HepG2 (cell line): ENCODE results near the gene LAMC1. TPM values are rescaled to one million over a fixed set of nuclear protein-coding genes. Genes with fewer than 3 reads are reported as not detected.

Experiments
- ATAC-seq: fragments of 200-7000 bp; cut with Tn5 transposase; 3 replicates; pipeline ENCODE4 v1.9.1; 2020; ENCODE audit warnings: mild to moderate bottlenecking, moderate library complexity
- BruUV-seq: library from RNA; stranded (reverse); fragments of 400-500 nt; replicated peaks from 2 replicates; lab custom pipeline; 2021; lab: Mats Ljungman, UMichigan
- CTCF ChIA-PET: fragments of 300-600 bp; formaldehyde crosslinking; extraction: SDS; loops from one replicate; lab custom pipeline; 2021; ENCODE audit warnings: low total read pairs, inconsistent platforms, low intra/inter-chr PET ratio; lab: Yijun Ruan, JAX
- POLR2A ChIA-PET: fragments of 350-600 bp; sonication (Branson Sonifier 250); formaldehyde crosslinking; loops from one replicate; lab custom pipeline; 2020; ENCODE audit warnings: antibody characterized with exemption, inconsistent platforms; lab: Yijun Ruan, JAX
- DNase-seq: peaks from one replicate; pipeline ENCODE4 v3.0.0-alpha.2; 2015; ENCODE audit warnings: low spot score
- FAIRE-seq: peaks from 3 replicates; lab custom pipeline; 2011; peaks lifted over from hg19 to GRCh38; lab: Jason Lieb, UNC
- H2AFZ ChIP-seq: one replicate; pipeline ENCODE4 v1.6.1; 2011; ENCODE audit warnings: low read length, inconsistent platforms
- H3K27ac ChIP-seq: fragments of 300-600 bp; 3 replicates; pipeline ENCODE4 v1.8.0; 2011; ENCODE audit warnings: mixed run types, mild to moderate bottlenecking, mixed read lengths, low read length, inconsistent platforms; ENCODE audit not compliant: insufficient read depth; ENCODE audit errors: extremely low read length
- H3K27me3 ChIP-seq, 2 experiments: fragments of 200-600 bp in 1 of 2; 2 replicates in 1 of 2; 3 replicates in 1 of 2; pipeline versions ENCODE4 v1.6.0 to v1.8.0; 2011; ENCODE audit warnings: low read length in 2 of 2, mild to moderate bottlenecking in 2 of 2, moderate library complexity in 2 of 2, inconsistent platforms in 1 of 2; ENCODE audit not compliant: insufficient read depth in 2 of 2, control insufficient read depth in 1 of 2
- H3K36me3 ChIP-seq, 2 experiments: fragments of 200-600 bp in 1 of 2; replicated peaks in 1 of 2; 2 replicates in 1 of 2; 3 replicates in 1 of 2; pipeline versions ENCODE4 v1.5.1 to v1.8.0; 2011; ENCODE audit warnings: low read length in 2 of 2, inconsistent platforms in 1 of 2; ENCODE audit not compliant: insufficient read depth in 2 of 2, control insufficient read depth in 1 of 2
- H3K4me1 ChIP-seq: 2 replicates; pipeline ENCODE4 v1.5.1; 2012; ENCODE audit warnings: low read length, inconsistent platforms; ENCODE audit not compliant: insufficient read depth
- H3K4me2 ChIP-seq: 2 replicates; pipeline ENCODE4 v1.6.0; 2011; ENCODE audit warnings: low read depth, low read length, inconsistent platforms
- H3K4me3 ChIP-seq, 3 experiments: fragments of 200-600 bp in 1 of 3; sonication (generic), shearing (Covaris generic) in 1 of 3; replicated peaks in 1 of 3; 2 replicates each; pipeline ENCODE4 v1.5.1; 2011 to 2016; ENCODE audit warnings: low read length in 3 of 3, inconsistent platforms in 2 of 3, low read depth in 2 of 3, mild to moderate bottlenecking in 2 of 3, control low read depth in 1 of 3, mixed read lengths in 1 of 3; ENCODE audit not compliant: insufficient read depth in 1 of 3
- H3K79me2 ChIP-seq: one replicate; pipeline ENCODE4 v1.6.1; 2011; ENCODE audit warnings: low read length, inconsistent platforms; ENCODE audit not compliant: insufficient read depth
- H3K9ac ChIP-seq: 2 replicates; pipeline ENCODE4 v1.6.0; 2011; ENCODE audit warnings: mild to moderate bottlenecking, low read depth, low read length, inconsistent platforms; ENCODE audit not compliant: insufficient read depth
- H3K9me3 ChIP-seq: 2 replicates; pipeline ENCODE4 v1.5.1; 2012; ENCODE audit warnings: mild to moderate bottlenecking, low read length
- H4K20me1 ChIP-seq: 2 replicates; pipeline ENCODE4 v1.6.0; 2011; ENCODE audit warnings: inconsistent platforms, mild to moderate bottlenecking, low read length, moderate library complexity; ENCODE audit not compliant: insufficient read depth
- KAT2B ChIP-seq: fragments of 150-350 bp; IDR thresholded peaks from 2 replicates; pipeline ENCODE4 v1.6.1; 2014; ENCODE audit warnings: low read depth, low read length, borderline replicate concordance
- LCORL ChIP-seq, 2 experiments: fragments of 450-650 bp in 1 of 2; sonication (generic) in 1 of 2; formaldehyde crosslinking in 1 of 2; IDR thresholded peaks; 2 replicates each; pipeline versions ENCODE4 v1.5.0 to v1.6.1; 2017 to 2020; ENCODE audit warnings: antibody characterized with exemption in 1 of 2, missing genetic modification reagents in 1 of 2
- TBX2 ChIP-seq: sonication (generic); formaldehyde crosslinking; IDR thresholded peaks from 2 replicates; pipeline ENCODE4 v1.5.0; 2020; ENCODE audit warnings: missing genetic modification reagents, mild to moderate bottlenecking, borderline replicate concordance
- ZNF160 ChIP-seq: sonication (generic); formaldehyde crosslinking; IDR thresholded peaks from 2 replicates; pipeline ENCODE4 v1.8.0; 2022; ENCODE audit warnings: mild to moderate bottlenecking, inconsistent platforms, missing genetic modification reagents
- ZNF510 ChIP-seq: sonication (generic); formaldehyde crosslinking; IDR thresholded peaks from 2 replicates; pipeline ENCODE4 v1.4.0; 2020; ENCODE audit warnings: low read depth, mild to moderate bottlenecking, missing genetic modification reagents
- WGBS: methylation state at CpG from one replicate; pipeline ENCODE4 v1.1.6; 2017; ENCODE audit warnings: low lambda C conversion rate; 5-methylcytosine and 5-hydroxymethylcytosine counted together
- in situ Hi-C: cut with HindIII; loops from 2 replicates; pipeline ENCODE4 v1.10.0; 2017; ENCODE audit warnings: low pct_unique_long_range_greater_than_20kb; ENCODE audit not compliant: extremely low pct_ligation_motif_present
- intact Hi-C: fragments of 100-400 bp; cut with micrococcal nuclease; formaldehyde crosslinking; loops from one replicate; pipeline ENCODE4 v1.10.0; 2022; ENCODE audit not compliant: unreplicated experiment
- polyA plus RNA-seq, 8 experiments: library from polyadenylated mRNA; depleted of rRNA in 3 of 8; stranded (reverse) in 7 of 8; unstranded in 1 of 8; fragments of >200 nt; fragmentation: Illumina TruSeq in 4 of 8; extraction: Trizol in 4 of 8; gene quantifications; 2 replicates each; pipeline versions ENCODE4 v1.2.1 to v1.2.3, GENCODE V29; 2011 to 2016; ENCODE audit warnings: low read depth in 4 of 8, missing spikeins in 1 of 8, mixed read lengths in 1 of 8; ENCODE audit not compliant: insufficient read depth in 1 of 8
- total RNA-seq, 5 experiments: library from RNA; depleted of rRNA; stranded (reverse); fragments of >200 nt; fragmentation: Illumina TruSeq; extraction: Trizol; gene quantifications; 2 replicates each; pipeline ENCODE4 v1.2.3, GENCODE V29; 2016; ENCODE audit warnings: low read depth in 1 of 5

LAMC1 gene
- total and polyA plus RNA-seq, 2 of the 13 experiments (the other 11 are each of a cell fraction or from before 2014, with no cell fraction given), result 58.5 to 137 TPM

DNA sequence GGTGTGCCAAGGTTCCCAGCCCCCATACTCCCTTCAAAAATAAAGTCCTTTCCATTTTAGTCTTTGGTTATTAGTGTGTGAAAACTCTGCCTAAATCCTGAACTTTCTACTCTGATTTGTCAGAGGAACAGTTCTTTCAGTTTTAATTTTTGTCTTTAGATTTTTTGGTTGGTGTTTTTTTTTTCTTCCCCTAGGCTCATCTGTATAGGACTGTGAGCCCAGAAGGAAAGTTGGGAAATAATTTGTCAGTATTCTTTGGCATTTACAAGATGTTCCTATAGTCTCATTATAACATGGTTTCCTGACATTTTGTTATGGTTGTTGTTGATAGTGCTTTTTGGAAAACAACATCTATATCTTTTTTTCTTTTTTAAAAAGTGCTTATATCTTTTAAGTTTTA is 38.0 kb downstream of the LAMC1 start:
- H2AFZ ChIP-seq, result no peak overlapping the region
- DNase-seq (no peak), ATAC-seq (no peak), FAIRE-seq (no peak)
- H3K4me2 ChIP-seq, result no peak overlapping the region
- no peaks in the 10 kb centered on the region for H3K9me3 ChIP-seq
- H3K4me3 ChIP-seq, result no peak overlapping the region
- intact Hi-C loops, result no loop called here
- ChIA-PET CTCF (no interaction called here), POLR2A (no interaction called here)
- H3K27me3 ChIP-seq, result no peaks in the 10 kb centered on the region
- H3K4me1 ChIP-seq, result peaks cover 21% of the 10 kb centered on the region
- H3K36me3 ChIP-seq, result no peaks in the 10 kb centered on the region; a peak in 1 of 5 replicates
- H3K79me2 ChIP-seq, result peaks cover 74% of the 10 kb centered on the region
- no TSS peak for BruUV-seq
- peak overlapping the region; percentile 1 for H3K27ac ChIP-seq
- H4K20me1 ChIP-seq, result no peaks in the 10 kb centered on the region
- in situ Hi-C loops, result no loop called here
- no peak for TF ChIP-seq TBX2 (CRISPR knock-in tag)
- TF ChIP-seq ZNF160 (CRISPR knock-in tag), result no peak
- no peak for TF ChIP-seq ZNF510
- H3K9ac ChIP-seq, result no peak overlapping the region

DNA sequence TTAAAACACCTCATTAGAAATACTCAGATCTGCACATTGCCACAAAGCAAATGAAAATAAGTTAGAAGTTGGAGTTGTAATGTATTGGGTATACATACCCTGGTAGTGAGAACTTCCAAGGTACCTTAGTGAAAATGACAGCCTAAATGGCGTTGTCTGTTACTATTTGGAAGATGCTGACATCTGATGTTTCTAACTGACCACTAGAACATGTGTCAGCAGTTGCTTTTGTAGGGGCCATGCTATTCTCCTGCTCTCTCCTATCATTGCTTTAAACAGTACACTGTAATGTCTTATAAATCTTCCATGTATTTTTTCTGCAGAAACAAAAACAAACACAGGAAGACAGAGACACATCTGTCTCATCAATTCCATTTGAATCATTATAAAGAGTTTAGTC is 40.1 kb downstream of the LAMC1 start:
- Histone ChIP-seq H3K79me2 (peaks cover 66% of the 10 kb centered on the region), H4K20me1 (0 out of 2 replicates have a peak, but pooled peaks cover 1% of the 10 kb centered on the region), H3K36me3 (no peaks in the 10 kb centered on the region), H2AFZ (no peak overlapping the region), H3K4me3 (no peak overlapping the region), H3K9ac (no peak overlapping the region), H3K9me3 (no peaks in the 10 kb centered on the region), H3K27ac (no peak overlapping the region), H3K4me1 (peaks cover 29% of the 10 kb centered on the region), H3K27me3 (no peaks in the 10 kb centered on the region), H3K4me2 (no peak overlapping the region)
- TF ChIP-seq KAT2B, result no peak
- no peak for TF ChIP-seq LCORL (IDR thresholded peaks at IDR 0.05)
- no peak for TF ChIP-seq LCORL (CRISPR knock-in tag; IDR thresholded peaks at IDR 0.05)
- 94% methylated on average over 1 of the region's 1 CpG for WGBS
- ATAC-seq, result no peak
- ChIA-PET CTCF (no interaction called here), POLR2A (no interaction called here)
- FAIRE-seq, result no peak
- in situ Hi-C loops, result no loop called here
- DNase-seq, result no peak
- BruUV-seq, result no TSS peak
- intact Hi-C loops, result no loop called here
